Measurements from ENCODE around the gene TRIM52. TPM values are rescaled to one million over a fixed set of nuclear protein-coding genes. Genes with fewer than 3 reads are reported as not detected.

TRIM52 gene
- total RNA-seq, 1 donor from 2014 or later: 8.0 TPM

DNA sequence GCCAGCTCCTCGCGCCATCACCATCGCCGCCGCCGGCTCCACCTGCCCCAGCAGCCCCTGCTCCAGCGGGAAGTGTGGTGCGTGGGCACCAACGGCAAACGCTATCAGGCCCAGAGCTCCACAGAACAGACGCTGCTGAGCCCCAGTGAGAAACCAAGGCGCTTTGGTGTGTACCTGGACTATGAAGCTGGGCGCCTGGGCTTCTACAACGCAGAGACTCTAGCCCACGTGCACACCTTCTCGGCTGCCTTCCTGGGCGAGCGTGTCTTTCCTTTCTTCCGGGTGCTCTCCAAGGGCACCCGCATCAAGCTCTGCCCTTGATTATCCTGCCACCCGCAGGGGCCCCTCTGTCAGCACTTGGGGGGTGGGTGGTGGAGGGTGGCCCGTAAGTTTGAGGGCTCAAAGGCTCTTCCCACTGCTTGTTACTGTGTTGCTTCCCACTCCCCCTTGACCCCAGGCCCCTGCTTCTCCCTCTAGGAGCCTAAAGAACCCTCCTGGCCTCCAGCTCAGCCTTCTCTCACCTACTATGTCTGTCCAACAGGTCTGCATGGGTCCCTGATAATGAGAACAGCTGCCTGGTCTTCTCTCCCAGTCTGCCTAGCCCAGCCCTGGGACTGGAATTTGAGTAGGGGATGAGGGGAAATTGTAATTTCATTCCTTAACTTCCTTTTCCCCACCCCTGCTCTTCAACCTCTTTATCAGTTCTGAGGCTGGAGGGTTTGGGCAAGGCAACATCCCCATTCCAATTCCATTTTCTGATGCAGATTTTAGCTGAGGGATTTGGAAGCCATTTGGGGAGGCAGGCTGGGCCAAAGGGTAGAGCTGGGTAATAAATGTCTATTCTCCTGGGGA lies 26.3 kb downstream of the TRIM52 start:
- DNase-seq (ENCODE audit: low read depth): no peak

DNA sequence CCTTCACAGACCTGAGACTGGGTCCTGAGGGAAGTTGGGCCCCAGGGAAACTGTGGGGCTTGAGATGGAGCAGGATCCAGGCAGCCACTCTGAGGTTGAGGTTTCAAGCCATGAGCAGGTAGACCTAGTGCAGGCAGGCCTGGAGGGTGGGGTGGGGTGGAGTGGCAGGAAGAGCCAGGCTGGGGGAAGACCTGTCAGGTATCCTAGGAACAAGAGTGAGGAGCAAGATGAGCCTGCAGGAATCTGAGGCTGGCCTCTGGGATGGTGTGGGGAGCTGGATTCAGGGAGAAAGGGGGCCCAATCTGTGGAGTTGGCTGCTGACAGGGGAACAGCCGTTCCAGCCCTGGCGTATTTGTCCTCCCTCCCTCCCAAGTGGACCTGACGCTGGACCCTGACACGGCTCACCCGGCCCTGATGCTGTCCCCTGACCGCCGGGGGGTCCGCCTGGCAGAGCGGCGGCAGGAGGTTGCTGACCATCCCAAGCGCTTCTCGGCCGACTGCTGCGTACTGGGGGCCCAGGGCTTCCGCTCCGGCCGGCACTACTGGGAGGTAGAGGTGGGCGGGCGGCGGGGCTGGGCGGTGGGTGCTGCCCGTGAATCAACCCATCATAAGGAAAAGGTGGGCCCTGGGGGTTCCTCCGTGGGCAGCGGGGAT lies 27.0 kb downstream of the TRIM52 start:
- DNase-seq (ENCODE audit: low read depth): no peak

DNA sequence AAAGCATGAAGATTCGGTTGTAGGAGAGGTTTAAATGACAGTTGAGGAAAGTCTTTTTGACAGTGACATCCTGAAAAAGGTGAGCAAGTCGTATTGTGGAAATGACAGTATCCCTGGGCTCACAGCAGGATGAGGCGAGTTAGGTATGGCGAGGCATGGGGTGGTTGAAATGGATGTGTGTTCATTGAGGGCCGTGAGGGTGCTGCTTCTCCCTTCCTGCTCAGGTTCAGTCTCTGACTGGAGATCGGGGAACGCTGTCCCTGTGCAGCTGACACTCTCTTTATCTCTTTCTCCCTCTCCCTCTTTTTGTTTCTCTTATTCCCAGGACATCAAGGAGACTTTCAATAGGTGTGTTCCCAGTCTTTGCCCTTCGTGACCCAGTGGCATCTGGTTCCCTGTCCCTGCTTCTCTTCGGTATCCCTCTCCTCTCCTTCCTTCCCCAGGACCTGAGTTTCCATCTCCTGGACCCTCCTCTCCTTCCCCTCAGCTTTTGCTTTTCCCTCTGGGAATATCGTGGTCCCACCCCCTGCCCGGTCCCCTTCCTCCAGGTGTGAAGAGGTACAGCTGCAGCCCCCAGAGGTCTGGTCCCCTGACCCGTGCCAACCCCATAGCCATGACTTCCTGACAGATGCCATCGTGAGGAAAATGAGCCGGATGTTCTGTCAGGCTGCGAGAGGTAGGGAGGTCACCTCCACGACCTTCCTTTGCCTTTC lies 27.7 kb downstream of the TRIM52 start:
- DNase-seq (ENCODE audit: low read depth): no peak

DNA sequence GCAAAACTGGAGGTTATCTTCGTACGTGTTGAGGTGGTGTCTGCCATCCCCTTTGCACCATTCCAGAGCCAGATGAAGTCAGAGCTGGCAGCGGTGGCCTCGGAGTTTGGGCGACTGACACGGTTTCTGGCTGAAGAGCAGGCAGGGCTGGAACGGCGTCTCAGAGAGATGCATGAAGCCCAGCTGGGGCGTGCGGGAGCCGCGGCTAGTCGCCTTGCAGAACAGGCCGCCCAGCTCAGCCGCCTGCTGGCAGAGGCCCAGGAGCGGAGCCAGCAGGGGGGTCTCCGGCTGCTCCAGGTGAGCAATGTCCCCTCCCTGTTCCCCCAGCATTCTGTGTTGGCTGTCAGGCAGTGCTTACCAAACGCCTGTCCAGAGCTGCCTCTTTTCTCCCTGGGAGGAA lies 28.4 kb downstream of the TRIM52 start:
- no peak for DNase-seq (ENCODE audit: low read depth)

DNA sequence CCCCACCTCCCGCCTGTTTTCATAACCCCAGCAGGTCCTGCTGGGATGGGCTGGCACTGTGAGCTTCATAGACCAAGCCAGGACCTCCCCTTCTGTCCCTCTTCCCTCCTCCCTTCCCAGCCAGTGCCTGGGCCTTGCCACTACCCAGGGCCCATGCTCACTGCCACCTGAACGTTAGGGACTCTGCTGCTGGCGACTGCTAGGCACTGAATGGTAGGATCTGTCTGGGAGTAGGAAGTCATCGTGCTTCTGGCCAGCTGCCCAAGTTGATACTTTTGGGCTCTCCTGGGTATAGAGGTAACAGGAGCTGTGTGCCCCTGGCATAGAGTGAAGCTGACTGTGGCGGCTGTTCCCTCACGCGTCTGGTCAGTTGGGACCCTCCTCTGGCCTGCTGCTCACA lies 29.5 kb downstream of the TRIM52 start:
- no peak for DNase-seq (ENCODE audit: low read depth)

DNA sequence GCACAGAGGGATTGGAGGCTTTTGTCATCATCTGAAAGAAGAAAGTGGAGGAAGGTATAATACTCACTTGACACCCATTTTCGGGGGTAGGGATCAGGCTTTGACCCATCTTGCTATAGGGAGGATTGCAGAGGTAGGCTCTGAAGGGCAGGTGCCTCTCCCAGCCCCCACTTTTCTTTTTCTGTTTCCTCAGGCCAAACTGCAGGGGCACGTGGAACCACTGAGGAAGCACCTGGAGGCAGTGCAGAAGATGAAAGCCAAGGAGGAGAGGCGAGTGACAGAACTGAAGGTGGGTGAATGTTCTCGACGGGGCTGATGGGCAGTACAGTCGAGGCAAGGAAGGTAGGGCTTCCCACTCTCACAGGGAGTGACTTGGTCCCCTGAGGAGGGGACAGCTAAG lies 30.4 kb downstream of the TRIM52 start:
- DNase-seq (ENCODE audit: low read depth): no peak

DNA sequence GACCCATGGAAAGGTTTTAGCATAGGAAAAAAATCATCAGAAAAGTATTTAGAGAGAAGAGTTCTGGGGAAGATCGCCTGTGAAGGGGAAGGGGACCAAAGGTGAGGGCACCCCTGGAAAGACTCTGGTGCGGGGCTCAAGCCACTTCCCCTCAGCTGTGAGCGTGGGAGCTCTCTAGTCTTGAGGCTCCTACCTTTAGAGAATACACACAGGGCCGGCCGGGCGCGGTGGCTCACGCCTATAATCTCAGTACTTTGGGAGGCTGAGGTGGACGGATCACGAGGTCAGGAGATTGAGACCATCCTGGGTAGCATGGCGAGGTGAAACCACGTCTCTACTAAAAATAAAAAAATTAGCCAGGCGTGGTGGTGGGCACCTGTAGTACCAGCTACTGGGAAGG lies 30.9 kb downstream of the TRIM52 start:
- DNase-seq (ENCODE audit: low read depth): no peak

DNA sequence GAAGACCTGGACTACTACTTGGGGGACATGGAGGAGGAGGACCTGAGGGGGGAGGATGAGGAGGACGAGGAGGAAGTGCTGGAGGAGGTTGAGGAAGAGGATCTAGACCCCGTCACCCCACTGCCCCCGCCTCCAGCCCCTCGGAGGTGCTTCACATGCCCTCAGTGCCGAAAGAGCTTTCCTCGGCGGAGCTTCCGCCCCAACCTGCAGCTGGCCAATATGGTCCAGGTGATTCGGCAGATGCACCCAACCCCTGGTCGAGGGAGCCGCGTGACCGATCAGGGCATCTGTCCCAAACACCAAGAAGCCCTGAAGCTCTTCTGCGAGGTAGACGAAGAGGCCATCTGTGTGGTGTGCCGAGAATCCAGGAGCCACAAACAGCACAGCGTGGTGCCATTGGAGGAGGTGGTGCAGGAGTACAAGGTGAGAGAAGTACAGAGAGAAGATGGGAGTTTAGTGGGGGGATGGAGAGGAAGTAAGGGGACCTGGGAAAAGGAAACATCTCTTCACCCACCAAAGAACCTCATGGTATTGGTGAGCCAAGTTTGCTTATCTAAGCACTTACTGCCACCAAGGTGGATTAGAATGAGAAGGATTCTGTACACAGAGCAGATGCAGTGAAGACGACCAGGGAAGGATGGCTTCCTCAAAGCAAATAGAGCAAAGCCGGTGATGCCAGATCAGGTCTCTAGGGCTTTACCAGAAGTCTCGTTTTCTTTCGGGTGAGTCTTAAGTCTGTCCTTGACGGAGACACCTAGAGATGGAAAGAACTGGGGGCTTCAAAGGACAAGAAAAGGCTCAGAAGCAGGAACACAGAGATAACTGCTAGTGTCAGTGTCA lies 36.3 kb downstream of the TRIM52 start:
- no peak for DNase-seq (ENCODE audit: low read depth)

DNA sequence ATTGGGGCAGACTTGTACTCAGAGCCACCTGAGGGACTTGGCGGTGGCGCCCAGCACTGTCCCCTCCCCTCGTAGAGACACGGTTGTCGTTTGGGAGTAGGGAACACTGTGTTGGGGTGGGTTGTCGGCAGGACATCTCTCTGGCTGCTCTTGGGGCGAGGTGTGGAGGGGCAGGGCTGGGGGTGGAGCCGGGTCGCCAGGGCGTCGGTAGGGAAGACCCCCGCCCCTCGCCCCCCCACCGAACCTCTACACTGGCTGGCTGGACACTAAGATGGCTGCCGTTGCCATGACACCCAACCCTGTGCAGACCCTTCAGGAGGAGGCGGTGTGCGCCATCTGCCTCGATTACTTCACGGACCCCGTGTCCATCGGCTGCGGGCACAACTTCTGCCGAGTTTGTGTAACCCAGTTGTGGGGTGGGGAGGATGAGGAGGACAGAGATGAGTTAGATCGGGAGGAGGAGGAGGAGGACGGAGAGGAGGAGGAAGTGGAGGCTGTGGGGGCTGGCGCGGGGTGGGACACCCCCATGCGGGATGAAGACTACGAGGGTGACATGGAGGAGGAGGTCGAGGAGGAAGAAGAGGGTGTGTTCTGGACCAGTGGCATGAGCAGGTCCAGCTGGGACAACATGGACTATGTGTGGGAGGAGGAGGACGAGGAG lies 37.1 kb downstream of the TRIM52 start:
- peak; percentile 46 for DNase-seq (ENCODE audit: low read depth)

DNA sequence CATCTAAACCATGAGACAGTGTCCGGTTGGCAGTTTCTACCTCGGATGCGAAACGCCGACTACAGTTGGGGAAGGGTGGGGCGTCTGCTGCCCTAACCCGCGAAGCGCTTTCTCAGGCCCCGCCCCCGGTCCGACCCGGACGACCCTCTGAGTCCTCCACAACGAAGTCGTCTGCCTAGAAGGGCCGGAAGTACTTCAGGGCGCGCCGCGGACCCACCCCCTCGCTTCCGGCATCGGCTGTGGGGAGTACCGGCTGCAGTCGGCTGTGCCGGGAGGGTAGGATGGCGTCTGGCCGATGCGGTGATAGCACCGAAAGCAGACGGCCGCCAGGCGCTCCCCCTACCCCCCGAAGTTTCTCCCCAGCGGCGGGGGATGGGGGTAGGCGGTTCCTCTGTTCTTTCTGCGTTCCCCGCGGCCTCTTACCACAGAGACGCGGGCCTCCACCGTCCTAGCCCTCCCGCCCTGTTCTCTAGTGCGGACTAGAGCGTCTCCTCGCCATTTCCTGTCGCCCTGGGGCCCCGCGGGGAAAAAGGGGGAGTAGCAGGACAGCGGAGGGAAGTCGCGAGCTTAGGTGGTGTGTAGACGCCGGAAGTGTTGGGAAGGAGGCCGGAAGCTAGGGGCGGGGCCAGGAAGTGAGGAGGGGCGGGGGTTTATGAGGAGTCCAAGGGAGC lies 37.8 kb downstream of the TRIM52 start, which contains the start of gene TRIM41:
TRIM41 (plus strand) TSS at position 224 of the 671 bp plus-strand sequence. CDS start 719 bp downstream, outside the sequence.
- DNase-seq (ENCODE audit: low read depth): peak; percentile 98

DNA sequence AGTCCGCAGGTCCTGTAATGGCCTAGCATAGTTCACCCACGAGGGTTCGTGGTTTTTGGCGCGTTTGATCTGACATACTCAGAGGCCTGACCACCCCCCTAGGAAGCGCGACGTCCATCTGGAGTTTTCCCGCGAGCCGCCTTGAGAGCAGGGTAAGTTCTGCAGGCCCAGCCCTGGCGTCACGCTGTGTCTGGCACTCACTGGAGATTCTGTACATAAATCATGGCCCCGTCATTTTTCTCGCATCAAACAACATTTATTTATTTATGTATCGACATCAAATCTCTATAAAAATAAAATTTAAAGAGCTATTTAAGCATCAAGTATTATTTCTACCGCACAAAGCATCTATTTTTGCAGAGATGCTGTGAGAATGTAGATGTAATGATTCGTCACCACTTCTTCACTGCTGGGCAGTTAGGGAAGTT lies 38.3 kb downstream of the TRIM52 start:
- DNase-seq (ENCODE audit: low read depth): no peak

DNA sequence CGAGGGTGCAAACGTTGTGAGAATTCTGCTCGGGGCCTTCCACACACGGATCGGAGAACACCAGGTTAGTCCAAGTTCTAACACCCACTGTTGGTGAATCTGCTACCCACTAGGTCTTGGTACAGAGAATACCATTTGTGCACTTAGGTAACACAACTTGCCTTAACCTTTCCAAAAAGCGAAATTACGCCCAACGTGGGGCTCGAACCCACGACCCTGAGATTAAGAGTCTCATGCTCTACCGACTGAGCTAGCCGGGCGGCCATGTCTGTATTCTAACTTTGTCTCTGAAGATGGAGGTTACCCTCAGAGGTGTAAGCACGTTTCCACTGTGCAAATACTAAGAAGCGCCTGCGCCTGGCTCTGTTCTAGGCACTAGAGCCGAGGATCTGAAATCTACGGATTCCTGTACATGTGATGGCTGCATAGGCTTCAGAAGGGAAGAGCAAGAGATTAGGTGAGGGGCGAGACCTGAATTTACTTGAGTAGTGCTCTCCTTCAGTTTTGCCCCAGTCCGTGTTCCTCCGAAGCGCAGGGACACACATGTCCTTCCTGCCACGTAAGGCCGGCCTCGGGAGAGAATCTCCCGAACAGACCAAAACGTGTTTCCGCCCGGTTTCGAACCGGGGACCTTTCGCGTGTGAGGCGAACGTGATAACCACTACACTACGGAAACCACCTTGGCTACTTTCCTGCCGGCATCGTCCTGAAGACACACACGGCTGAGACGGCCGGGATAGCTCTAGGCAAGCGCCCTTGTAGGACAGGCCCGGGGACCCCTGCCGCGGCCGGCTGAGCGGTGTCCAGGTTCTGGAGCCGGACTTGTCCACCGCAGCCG lies 38.9 kb downstream of the TRIM52 start:
- peak; percentile 95 for DNase-seq (ENCODE audit: low read depth)

DNA sequence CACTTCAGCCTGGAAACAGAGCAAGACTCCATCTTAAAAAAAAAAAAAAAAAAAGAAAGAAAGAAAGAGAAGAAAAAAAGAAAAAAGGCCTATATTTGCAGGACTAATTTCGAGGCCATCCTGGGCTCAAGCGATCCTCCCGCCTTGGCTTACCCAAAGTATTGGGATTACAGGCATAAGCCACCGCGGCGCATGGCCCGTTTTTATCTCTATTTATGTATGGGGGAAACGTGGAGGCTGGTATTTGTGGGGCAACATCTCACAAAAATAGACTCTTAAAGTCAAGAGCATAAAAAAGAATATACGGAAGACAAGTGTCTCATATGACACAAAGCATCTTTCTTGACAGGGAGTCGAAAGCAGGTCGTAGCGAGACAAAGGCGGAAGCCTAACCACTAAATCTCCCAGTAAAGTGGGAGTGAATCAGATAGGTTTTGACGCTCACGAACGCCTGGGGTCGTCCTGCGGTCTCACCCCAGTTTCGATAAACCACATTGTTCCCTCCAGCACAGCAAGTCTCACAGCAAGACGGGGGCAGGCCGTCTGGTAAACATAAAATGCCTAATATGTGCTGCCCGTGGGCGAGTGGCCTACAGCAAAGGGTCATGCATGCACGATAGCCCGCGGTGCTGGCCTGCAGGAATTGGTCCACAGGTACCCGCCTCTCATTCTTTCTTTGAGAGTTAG lies 39.7 kb downstream of the TRIM52 start:
- DNase-seq (ENCODE audit: low read depth): no peak

DNA sequence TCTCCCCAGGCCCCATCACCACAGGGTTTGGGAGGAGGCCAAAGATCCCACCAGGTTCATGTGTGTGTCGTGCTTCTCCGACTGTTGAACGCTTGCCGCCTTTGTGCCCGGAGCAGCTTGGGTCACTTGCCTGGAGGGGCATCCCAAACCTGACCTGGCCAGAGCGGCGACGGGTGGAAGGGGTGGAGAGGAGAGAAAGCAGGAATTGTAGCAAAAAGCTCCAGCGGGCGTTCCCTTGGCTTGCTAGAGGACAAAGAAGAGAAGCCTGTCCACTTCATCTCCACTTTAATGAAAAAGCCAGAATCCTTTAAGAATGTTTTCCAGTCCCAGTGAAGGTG lies 40.8 kb downstream of the TRIM52 start:
- no peak for DNase-seq (ENCODE audit: low read depth)

DNA sequence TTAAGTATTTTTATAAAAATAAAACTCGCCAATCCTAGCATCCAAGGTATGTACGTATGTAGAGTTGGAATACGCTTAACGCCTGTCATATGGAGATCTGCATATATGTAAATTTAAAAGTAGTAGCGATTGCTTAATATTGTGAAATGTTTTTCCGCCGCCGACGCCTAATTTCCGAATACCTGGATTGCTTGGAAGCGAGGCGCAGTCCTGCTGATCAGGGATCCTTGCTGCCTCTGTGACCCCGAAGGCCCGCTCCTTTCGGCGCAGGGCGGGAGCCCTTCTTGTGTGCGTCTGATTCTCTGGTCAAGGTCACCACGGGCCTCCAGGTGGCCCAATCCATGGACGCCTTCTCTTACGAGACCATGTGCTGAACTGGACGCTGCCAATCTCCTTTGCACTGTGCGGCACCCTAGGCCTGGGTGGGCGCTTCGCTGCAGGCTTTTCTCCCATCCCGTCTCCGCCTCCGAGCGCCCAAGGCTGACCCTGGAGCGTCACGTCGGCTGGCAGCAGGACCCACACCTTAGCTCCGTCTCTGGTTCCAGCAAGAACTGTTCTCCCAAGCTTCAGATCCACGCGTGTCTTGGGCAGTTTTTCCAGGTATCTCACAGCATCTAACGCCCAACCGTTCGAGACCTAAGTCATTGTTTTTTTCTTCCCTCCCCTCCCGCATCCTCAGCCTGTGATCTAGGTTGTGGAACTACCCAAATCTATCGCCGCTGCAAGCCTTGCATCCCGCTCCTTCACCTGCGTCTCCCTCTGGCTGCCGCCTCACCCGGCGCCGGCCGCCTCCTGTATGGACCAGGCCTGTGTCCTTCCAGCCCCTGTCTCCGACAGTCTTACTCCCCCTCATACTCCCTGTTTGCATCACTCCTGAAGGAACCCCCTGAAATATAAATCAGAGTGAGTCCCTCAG lies 41.4 kb downstream of the TRIM52 start:
- no peak for DNase-seq (ENCODE audit: low read depth)

DNA sequence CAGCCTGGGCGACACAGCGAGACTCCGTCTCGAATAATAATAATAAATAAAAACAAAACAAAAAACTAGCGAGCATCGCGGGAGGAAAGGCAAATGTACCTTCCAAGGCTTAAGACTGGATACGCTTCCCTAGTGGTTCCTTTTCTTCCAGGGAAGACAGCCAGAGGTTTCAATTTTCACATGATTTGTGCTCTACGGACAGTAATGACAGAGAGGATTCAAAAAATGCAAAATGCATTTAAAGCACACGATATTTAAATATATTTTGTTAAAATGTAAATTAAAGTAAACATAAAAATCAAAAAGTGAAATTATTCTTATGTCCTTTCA lies 42.2 kb downstream of the TRIM52 start:
- no peak for DNase-seq (ENCODE audit: low read depth)

DNA sequence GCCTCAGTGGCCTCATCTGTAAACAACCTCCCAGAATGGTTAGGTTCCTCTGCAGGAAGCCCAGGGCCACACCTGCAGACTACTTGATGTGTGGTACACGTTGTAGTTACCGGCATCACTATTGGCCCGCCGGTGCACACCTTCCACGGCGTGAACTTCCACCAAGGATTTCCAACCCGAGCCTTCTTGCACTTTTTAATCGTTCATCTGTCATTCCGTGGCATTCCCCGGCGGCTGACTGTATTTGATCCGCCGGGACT lies 43.2 kb downstream of the TRIM52 start:
- no peak for DNase-seq (ENCODE audit: low read depth)

Data from myocyte (in vitro differentiated cells).